Mesenchymal stem cell (in vitro differentiated cells and primary cell): ENCODE results near the gene POLR1E.

Experiments used
- DNase-seq: peaks from one replicate; pipeline ENCODE4 v3.0.0-alpha.2; 2013
- H2AFZ ChIP-seq: one replicate; pipeline ENCODE4 v1.6.1; 2013; ENCODE audit warnings: low read depth, mild to moderate bottlenecking, control low read depth, inconsistent platforms, low read length, moderate library complexity
- H2AK5ac ChIP-seq: 2 replicates; pipeline ENCODE4 v1.6.1; 2013; ENCODE audit warnings: low read length, moderate library complexity, mild to moderate bottlenecking, inconsistent platforms; ENCODE audit not compliant: severe bottlenecking
- H2BK120ac ChIP-seq: one replicate; pipeline ENCODE4 v1.6.1; 2013; ENCODE audit warnings: low read depth, mild to moderate bottlenecking, inconsistent platforms, low read length, moderate library complexity
- H2BK12ac ChIP-seq, 2 experiments: one replicate each; pipeline ENCODE4 v1.6.1; 2013; ENCODE audit warnings: inconsistent platforms in 2 of 2, low read length in 2 of 2, mild to moderate bottlenecking in 2 of 2, moderate library complexity in 2 of 2, control low read depth in 1 of 2
- H2BK15ac ChIP-seq: one replicate; pipeline ENCODE4 v1.6.1; 2013; ENCODE audit warnings: mild to moderate bottlenecking, low read depth, inconsistent platforms; ENCODE audit not compliant: poor library complexity, severe bottlenecking
- H2BK5ac ChIP-seq: 2 replicates; pipeline ENCODE4 v1.6.1; 2013; ENCODE audit warnings: low read depth, mild to moderate bottlenecking, low read length, control low read depth, inconsistent platforms; ENCODE audit not compliant: poor library complexity, severe bottlenecking
- H3K14ac ChIP-seq, 2 experiments: one replicate each; pipeline ENCODE4 v1.6.1; 2013; ENCODE audit warnings: inconsistent platforms in 2 of 2, low read length in 2 of 2, control low read depth in 1 of 2, mild to moderate bottlenecking in 1 of 2, moderate library complexity in 1 of 2
- H3K18ac ChIP-seq, 2 experiments: one replicate each; pipeline ENCODE4 v1.6.1; 2013; ENCODE audit warnings: inconsistent platforms in 2 of 2, low read length in 2 of 2, control low read depth in 1 of 2, low read depth in 1 of 2, mild to moderate bottlenecking in 1 of 2
- H3K23ac ChIP-seq, 2 experiments: one replicate each; pipeline ENCODE4 v1.6.1; 2013; ENCODE audit warnings: inconsistent platforms in 2 of 2, low read length in 2 of 2, mild to moderate bottlenecking in 2 of 2, moderate library complexity in 2 of 2, control low read depth in 1 of 2
- H3K27ac ChIP-seq: 2 replicates; pipeline ENCODE4 v1.5.1; 2013; ENCODE audit warnings: mild to moderate bottlenecking, moderate library complexity, low read length, control low read depth, inconsistent platforms; ENCODE audit not compliant: poor library complexity, severe bottlenecking
- H3K27me3 ChIP-seq, 2 experiments: 2 replicates each; pipeline versions ENCODE4 v1.6.1 to v1.7.0; 2013; ENCODE audit warnings: low read length in 2 of 2, mild to moderate bottlenecking in 2 of 2, moderate library complexity in 2 of 2, control low read depth in 1 of 2, inconsistent platforms in 1 of 2; ENCODE audit not compliant: control insufficient read depth in 1 of 2, insufficient read depth in 1 of 2
- H3K36me3 ChIP-seq, 2 experiments: 2 replicates each; pipeline versions ENCODE4 v1.6.1 to v1.7.0; 2013; ENCODE audit warnings: low read length in 2 of 2, control low read depth in 1 of 2, inconsistent platforms in 1 of 2, low read depth in 1 of 2, mild to moderate bottlenecking in 1 of 2; ENCODE audit not compliant: insufficient read depth in 2 of 2, control insufficient read depth in 1 of 2
- H3K4ac ChIP-seq, 2 experiments: one replicate each; pipeline ENCODE4 v1.6.1; 2013; ENCODE audit warnings: inconsistent platforms in 2 of 2, low read length in 2 of 2, mild to moderate bottlenecking in 2 of 2, moderate library complexity in 2 of 2, control low read depth in 1 of 2, low read depth in 1 of 2
- H3K4me1 ChIP-seq: 2 replicates; pipeline ENCODE4 v1.6.1; 2013; ENCODE audit warnings: low read depth, low read length, control low read depth; ENCODE audit not compliant: control insufficient read depth, insufficient read depth
- H3K4me2 ChIP-seq: 2 replicates; pipeline ENCODE4 v1.6.1; 2013; ENCODE audit warnings: low read length, mild to moderate bottlenecking, inconsistent platforms; ENCODE audit not compliant: poor library complexity, severe bottlenecking
- H3K4me3 ChIP-seq, 2 experiments: 2 replicates each; pipeline versions ENCODE4 v1.5.1 to v1.7.0; 2013; ENCODE audit warnings: low read length in 2 of 2, mild to moderate bottlenecking in 2 of 2, control low read depth in 1 of 2, low read depth in 1 of 2; ENCODE audit not compliant: insufficient read depth in 1 of 2
- H3K79me1 ChIP-seq: replicated peaks from 2 replicates; pipeline ENCODE4 v1.6.1; 2013; ENCODE audit warnings: mild to moderate bottlenecking, control low read depth, low read length, inconsistent platforms; ENCODE audit not compliant: poor library complexity, severe bottlenecking
- H3K9ac ChIP-seq: 2 replicates; pipeline ENCODE4 v1.7.0; 2013; ENCODE audit warnings: mild to moderate bottlenecking, low read length, moderate library complexity
- H3K9me3 ChIP-seq: 2 replicates; pipeline ENCODE4 v1.7.0; 2013; ENCODE audit warnings: mild to moderate bottlenecking, low read length; ENCODE audit not compliant: control insufficient read depth
- H4K8ac ChIP-seq: one replicate; pipeline ENCODE4 v1.6.1; 2013; ENCODE audit warnings: inconsistent platforms, mild to moderate bottlenecking, low read length, moderate library complexity
- H4K91ac ChIP-seq: one replicate; pipeline ENCODE4 v1.6.1; 2013; ENCODE audit warnings: mild to moderate bottlenecking, low read length, inconsistent platforms
- WGBS: methylation state at CpG from one replicate; pipeline ENCODE4 v1.1.7; 2013; ENCODE audit warnings: mixed read lengths; 5-methylcytosine and 5-hydroxymethylcytosine counted together

POLR1E gene

GRCh38 chr9:37444890-37445289, 40.9 kb upstream of the POLR1E start:
- Histone ChIP-seq H3K4me2 (no peak overlapping the region), H3K27ac (no peak overlapping the region), H2AK5ac (no peak overlapping the region), H2BK5ac (no peak overlapping the region), H3K9me3 (no peaks in the 10 kb centered on the region), H3K79me1 (peaks cover 40% of the 10 kb centered on the region), H4K91ac (no peak overlapping the region), H2AFZ (no peak overlapping the region), H2BK12ac (no peak overlapping the region), H3K4me1 (peaks cover 5% of the 10 kb centered on the region), H3K4ac (no peak overlapping the region), H2BK120ac (no peak overlapping the region), H3K36me3 (peaks cover 25 to 55% of the 10 kb centered on the region in 2 experiments), H4K8ac (no peak overlapping the region), H3K27me3 (no peaks in the 10 kb centered on the region), H3K9ac (no peak overlapping the region), H2BK15ac (no peak overlapping the region), H3K18ac (no peak overlapping the region), H3K14ac (no peak overlapping the region), H3K23ac (no peak overlapping the region), H3K4me3 (no peak overlapping the region)
- DNase-seq: no peak
- WGBS: no CpG with 5 or more reads among the region's 2 CpGs

- Histone ChIP-seq H3K14ac (no peak overlapping the region), H2BK120ac (no peak overlapping the region), H2BK15ac (no peak overlapping the region), H3K18ac (no peak overlapping the region), H3K4ac (no peak overlapping the region), H3K4me1 (peaks cover 5% of the 10 kb centered on the region), H3K23ac (no peak overlapping the region), H3K27me3 (no peaks in the 10 kb centered on the region), H4K91ac (no peak overlapping the region), H3K4me2 (no peak overlapping the region), H3K4me3 (no peak overlapping the region), H4K8ac (no peak overlapping the region), H2AFZ (no peak overlapping the region), H3K79me1 (peaks cover 35% of the 10 kb centered on the region), H3K9me3 (no peaks in the 10 kb centered on the region), H3K36me3 (peaks cover 17 to 47% of the 10 kb centered on the region in 2 experiments), H2BK5ac (no peak overlapping the region), H2BK12ac (no peak overlapping the region), H2AK5ac (no peak overlapping the region), H3K9ac (no peak overlapping the region), H3K27ac (no peak overlapping the region)
- DNase-seq: no peak
- WGBS: 95% methylated on average over 2 of the region's 6 CpGs
These were observed 39.9 kb upstream of the POLR1E start for GRCh38 chr9:37445832-37446231.

GRCh38 chr9:37446401-37446800, 39.3 kb upstream of the POLR1E start:
- Histone ChIP-seq H3K27me3 (no peaks in the 10 kb centered on the region), H4K91ac (no peak overlapping the region), H3K4ac (no peak overlapping the region), H3K9ac (no peak overlapping the region), H3K4me2 (no peak overlapping the region), H3K23ac (no peak overlapping the region), H4K8ac (no peak overlapping the region), H3K4me1 (peaks cover 5% of the 10 kb centered on the region), H3K14ac (no peak overlapping the region), H2BK12ac (no peak overlapping the region), H2BK5ac (no peak overlapping the region), H3K36me3 (peaks cover 12 to 42% of the 10 kb centered on the region in 2 experiments), H3K18ac (no peak overlapping the region), H2AK5ac (no peak overlapping the region), H2BK120ac (no peak overlapping the region), H3K79me1 (peaks cover 33% of the 10 kb centered on the region), H3K4me3 (no peak overlapping the region), H2AFZ (no peak overlapping the region), H3K9me3 (no peaks in the 10 kb centered on the region), H2BK15ac (no peak overlapping the region), H3K27ac (no peak overlapping the region)
- 92% methylated on average over 2 of the region's 4 CpGs for WGBS
- DNase-seq: no peak

DNA sequence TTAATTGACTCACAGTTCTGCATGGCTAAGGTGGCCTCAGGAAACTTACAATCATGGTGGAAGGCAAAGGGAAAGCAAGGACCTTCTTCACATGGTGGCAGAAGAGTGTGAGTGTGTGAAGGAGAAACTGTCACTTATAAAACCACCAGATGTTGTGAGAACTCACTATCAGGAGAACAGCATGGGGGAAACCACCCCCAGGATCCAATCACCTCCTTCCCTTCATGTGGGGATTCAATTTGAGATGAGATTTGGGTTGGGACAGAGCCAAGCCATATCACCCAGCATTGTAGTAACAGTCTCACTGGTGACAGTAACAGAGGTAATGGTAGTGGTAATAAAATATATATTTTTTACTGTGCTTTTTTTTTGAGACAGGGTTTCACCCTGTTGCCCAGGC, 38.6 kb upstream of the POLR1E start:
- Histone ChIP-seq H4K8ac (no peak overlapping the region), H2BK5ac (no peak overlapping the region), H3K79me1 (peaks cover 29% of the 10 kb centered on the region), H2BK12ac (no peak overlapping the region), H2AFZ (no peak overlapping the region), H3K9ac (no peak overlapping the region), H3K27me3 (no peaks in the 10 kb centered on the region), H3K36me3 (peaks cover 5 to 35% of the 10 kb centered on the region in 2 experiments), H3K4me1 (peaks cover 5% of the 10 kb centered on the region), H3K4me3 (no peak overlapping the region), H4K91ac (no peak overlapping the region), H3K4ac (no peak overlapping the region), H3K23ac (no peak overlapping the region), H3K18ac (no peak overlapping the region), H3K9me3 (no peaks in the 10 kb centered on the region), H3K4me2 (no peak overlapping the region), H2BK120ac (no peak overlapping the region), H2BK15ac (no peak overlapping the region), H3K14ac (no peak overlapping the region), H3K27ac (no peak overlapping the region), H2AK5ac (no peak overlapping the region)
- DNase-seq: no peak
